IPS DF 6.9 (cell line): ENCODE measurements around the gene EXOSC10.
"Not testable (repeated sequence)": the region's sequence is repeated elsewhere in the genome, so short reads cannot be mapped to it uniquely, and the experiment has no call there.

ENCODE experiments used
- DNase-seq: peaks from one replicate; pipeline ENCODE4 v3.0.0-alpha.2; 2013; ENCODE audit warnings: low read depth, low spot score
- H3K27ac ChIP-seq: one replicate; pipeline ENCODE4 v1.5.1; 2013; ENCODE audit warnings: low read length, control low read depth
- H3K27me3 ChIP-seq: 2 replicates; pipeline ENCODE4 v1.6.1; 2013; ENCODE audit warnings: mild to moderate bottlenecking, low read length; ENCODE audit not compliant: control insufficient read depth, insufficient read depth
- H3K36me3 ChIP-seq: 2 replicates; pipeline ENCODE4 v1.6.1; 2013; ENCODE audit warnings: low read length; ENCODE audit not compliant: control insufficient read depth, insufficient read depth
- H3K4me1 ChIP-seq: 2 replicates; pipeline ENCODE4 v1.6.1; 2013; ENCODE audit warnings: low read length; ENCODE audit not compliant: control insufficient read depth, insufficient read depth
- H3K4me3 ChIP-seq: 2 replicates; pipeline ENCODE4 v1.5.1; 2013; ENCODE audit warnings: mild to moderate bottlenecking, low read length
- H3K9me3 ChIP-seq: 2 replicates; pipeline ENCODE4 v1.6.1; 2013; ENCODE audit warnings: low read length, inconsistent platforms; ENCODE audit not compliant: control insufficient read depth, insufficient read depth
- WGBS: extraction: QIAGEN DNeasy Blood & Tissue Kit; methylation state at CpG from one replicate; pipeline ENCODE4 v1.1.7; 2013; ENCODE audit warnings: mixed read lengths, missing lambda C conversion rate; ENCODE audit not compliant: insufficient read length, insufficient coverage; 5-methylcytosine and 5-hydroxymethylcytosine counted together

EXOSC10 gene

DNA sequence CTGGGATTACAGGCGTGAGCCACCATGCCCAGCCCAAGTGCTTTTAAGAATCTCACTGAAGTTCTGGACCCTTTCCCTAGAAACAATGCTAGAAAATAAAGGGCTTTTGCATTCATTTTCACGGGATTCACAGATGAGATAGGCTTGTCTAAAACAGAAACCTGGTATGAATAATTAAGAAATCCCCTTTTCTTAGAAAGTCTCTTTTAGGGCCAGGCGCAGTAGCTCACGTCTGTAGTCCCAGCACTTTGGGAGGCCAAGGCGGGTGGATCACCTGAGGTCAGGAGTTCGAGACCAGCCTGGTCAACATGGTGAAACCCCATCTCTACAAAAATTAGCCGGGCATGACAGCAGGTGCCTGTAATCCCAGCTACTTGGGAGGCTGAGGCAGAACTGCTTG is 26.3 kb downstream of the EXOSC10 start:
- not testable (repeated sequence) for H3K27ac ChIP-seq, H3K27me3 ChIP-seq, H3K9me3 ChIP-seq, H3K4me3 ChIP-seq, H3K4me1 ChIP-seq, DNase-seq
- WGBS, result no CpG with 5 or more reads among the region's 7 CpGs
- peaks cover 52% of the 10 kb centered on the region for H3K36me3 ChIP-seq

- Histone ChIP-seq H3K36me3 (peaks cover 60% of the 10 kb centered on the region), H3K4me1 (no peaks in the 10 kb centered on the region), H3K9me3 (no peaks in the 10 kb centered on the region), H3K4me3 (no peak overlapping the region), H3K27me3 (no peaks in the 10 kb centered on the region; the same call in 1 of the 2 replicates), H3K27ac (no peak overlapping the region)
- no peak for DNase-seq
- no CpG with 5 or more reads among the region's 13 CpGs for WGBS
Observed at GRCh38 chr1:11072216-11072917, 27.3 kb downstream of the EXOSC10 start.

DNA sequence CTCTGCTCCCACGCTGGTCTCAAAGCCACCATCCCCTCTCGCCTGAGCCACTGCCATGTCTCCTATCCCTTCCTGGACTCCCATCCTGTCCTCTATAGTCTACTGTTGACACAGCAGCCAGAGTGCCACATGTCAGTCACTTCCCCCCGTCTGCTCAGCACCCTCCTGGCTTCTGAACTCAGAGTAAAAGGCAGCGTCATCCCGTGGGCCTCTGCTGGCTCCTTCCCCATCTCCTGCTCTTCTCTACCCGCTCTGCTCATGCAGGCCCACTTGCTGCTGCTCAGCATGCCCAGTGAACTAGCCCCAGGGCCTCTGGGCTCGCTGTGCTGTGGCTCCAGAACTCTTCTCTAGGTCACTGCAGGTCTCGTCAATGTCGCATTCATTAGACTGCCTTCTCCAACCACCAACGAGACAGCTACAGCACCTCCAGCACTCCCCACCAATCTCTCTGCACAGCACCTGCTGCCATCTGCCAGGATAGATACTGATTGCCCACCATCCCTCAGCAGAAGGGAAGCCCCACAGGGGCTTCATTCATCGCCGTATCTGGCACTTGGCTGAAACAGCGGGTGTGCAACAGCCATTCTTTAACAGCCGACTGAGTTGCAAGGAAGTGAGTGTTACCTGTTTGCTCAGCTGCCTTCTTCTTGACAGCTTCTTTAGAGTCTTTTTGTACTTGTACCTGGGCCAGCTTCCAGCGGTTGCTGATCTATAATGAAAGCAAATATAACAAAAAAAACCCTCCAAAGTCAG is 28.0 kb downstream of the EXOSC10 start:
- Histone ChIP-seq H3K4me3 (no peak overlapping the region), H3K36me3 (peaks cover 60% of the 10 kb centered on the region), H3K4me1 (no peaks in the 10 kb centered on the region), H3K27ac (no peak overlapping the region), H3K27me3 (no peaks in the 10 kb centered on the region; the same call in 1 of the 2 replicates), H3K9me3 (no peaks in the 10 kb centered on the region)
- no CpG with 5 or more reads among the region's 15 CpGs for WGBS
- no peak for DNase-seq

DNA sequence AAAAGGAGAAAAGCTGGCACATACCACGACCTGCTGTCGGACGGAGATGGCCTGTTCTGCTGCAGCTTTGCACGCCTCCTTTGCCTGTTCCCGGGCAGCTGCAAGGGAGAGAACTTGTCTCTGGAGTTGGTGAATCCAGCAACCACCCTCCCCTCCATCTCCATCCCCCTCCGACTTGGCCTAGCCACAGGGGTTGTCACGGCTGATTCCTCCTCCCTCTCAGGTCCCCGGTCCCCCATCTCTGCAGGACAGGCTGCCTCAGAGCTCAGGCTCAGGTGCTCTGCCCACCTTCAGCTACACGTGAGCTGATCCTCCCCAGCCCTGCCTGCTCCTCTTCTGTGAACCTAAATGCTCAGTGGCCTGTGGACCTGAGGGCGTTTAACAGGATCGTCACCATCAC is 28.8 kb downstream of the EXOSC10 start:
- Histone ChIP-seq H3K4me3 (no peak overlapping the region), H3K36me3 (peaks cover 54% of the 10 kb centered on the region), H3K27ac (no peak overlapping the region), H3K9me3 (no peaks in the 10 kb centered on the region), H3K27me3 (no peaks in the 10 kb centered on the region), H3K4me1 (no peaks in the 10 kb centered on the region)
- no peak for DNase-seq
- no CpG with 5 or more reads among the region's 11 CpGs for WGBS

DNA sequence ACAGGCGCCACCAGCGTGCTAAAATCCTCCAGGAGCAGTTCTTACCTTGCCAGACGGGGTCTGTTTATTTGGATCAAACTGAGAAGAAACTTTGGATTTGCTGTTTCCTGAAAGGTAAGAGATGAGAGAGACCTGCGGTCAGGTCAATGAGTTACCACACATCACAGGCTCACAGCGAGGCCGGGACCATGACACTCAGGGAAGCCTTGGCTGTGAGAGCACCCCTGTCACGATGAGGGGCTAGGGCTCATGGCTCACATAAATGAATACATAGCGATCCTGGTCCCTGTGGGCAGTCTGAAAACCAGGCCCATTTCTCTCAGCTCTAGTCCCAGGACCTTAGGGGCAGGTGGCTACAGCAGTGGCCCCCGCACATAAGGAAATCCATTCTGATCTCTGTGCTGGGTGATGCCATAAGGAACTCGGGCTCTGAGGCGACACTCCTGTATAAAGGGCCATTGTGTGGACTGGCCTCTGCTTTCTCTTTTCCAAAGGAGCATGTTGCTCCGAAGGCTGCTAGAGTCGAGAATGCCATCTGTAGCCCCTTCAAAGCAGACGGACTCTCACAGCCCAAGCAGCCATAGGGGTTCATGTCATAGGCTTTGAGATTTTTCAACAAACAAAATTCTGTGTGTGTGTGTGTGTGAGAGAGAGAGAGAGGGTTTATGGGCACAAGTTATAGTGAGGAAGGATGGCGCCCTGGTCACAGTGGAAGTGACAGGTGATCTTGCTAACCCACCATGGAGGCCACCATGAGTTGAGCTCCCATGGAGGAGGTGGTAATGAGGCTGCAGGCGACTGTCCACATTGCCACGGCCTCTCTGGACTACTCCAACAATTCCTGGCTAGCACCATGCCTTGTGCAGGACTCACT is 30.8 kb downstream of the EXOSC10 start:
- Histone ChIP-seq H3K4me1 (no peaks in the 10 kb centered on the region), H3K9me3 (no peaks in the 10 kb centered on the region), H3K36me3 (peaks cover 47% of the 10 kb centered on the region), H3K27me3 (no peaks in the 10 kb centered on the region), H3K4me3 (no peak overlapping the region), H3K27ac (no peak overlapping the region)
- WGBS, result no CpG with 5 or more reads among the region's 17 CpGs
- DNase-seq, result no peak

DNA sequence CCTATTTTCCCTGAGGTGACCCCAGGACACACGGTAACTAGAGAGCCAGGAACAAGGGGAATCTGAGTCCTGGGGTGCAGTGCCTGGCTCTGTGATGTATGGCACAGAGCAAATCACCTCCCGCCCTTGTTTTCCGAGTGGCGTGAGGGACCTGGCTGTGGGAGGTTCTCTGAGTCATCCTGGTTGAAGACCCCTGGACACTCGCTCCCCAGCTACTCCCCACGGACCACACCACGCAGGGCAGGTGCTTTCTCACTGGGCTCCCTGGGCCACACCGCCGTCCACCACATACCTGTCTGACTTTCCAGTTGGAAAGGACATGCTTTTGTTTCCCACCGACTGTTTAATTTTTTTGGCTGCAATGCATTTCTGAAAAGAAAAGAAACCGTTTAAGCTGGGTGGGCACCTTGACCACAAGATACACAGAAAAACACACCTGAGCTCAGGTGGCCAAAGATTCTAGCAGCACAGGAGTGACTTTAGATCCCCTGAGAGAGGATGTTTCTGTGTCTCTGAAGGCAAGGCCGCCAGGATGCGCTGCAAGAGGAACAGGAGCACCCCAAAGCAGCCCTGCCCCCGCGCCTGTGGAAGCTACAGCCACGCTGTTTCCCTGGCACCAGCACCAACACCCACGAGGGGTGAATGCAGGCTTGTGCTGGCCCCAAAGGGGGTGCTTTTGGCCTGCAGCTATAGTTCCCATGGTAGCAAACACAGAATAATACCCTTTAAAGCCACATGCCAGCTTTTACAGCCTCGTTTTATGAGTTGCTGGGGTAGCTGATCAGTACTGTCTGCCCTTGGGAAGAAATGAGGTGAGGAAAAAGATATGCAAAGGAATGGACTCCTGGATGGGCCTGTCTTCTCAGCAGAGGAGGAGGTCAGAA is 31.7 kb downstream of the EXOSC10 start:
- no peak for DNase-seq
- H3K36me3 ChIP-seq, result peaks cover 45% of the 10 kb centered on the region
- no CpG with 5 or more reads among the region's 18 CpGs for WGBS

DNA sequence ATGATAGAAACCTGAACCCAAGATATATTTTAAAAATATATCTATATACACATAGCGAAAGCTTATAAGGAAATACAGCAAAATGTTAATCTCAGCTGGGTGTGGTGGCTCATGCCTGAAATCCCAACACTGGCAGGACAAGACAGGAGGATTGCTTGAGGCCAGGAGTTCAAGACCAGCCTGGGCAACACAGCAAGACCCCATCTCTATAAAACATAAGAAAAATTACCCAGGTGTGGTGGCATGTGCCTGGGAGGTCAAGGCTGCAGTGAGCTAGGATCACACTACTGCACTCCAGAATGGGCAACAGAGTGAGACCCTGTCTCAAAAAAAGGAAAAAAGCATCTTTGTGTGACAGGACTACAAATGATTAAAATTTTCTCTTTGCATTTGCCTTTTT is 33.9 kb downstream of the EXOSC10 start:
- H3K36me3 ChIP-seq, result peaks cover 31% of the 10 kb centered on the region
- no peak overlapping the region for H3K27ac ChIP-seq
- no CpG with 5 or more reads among the region's 1 CpG for WGBS
- H3K27me3 ChIP-seq, result no peaks in the 10 kb centered on the region
- no peaks in the 10 kb centered on the region for H3K4me1 ChIP-seq
- DNase-seq, result no peak
- no peak overlapping the region for H3K4me3 ChIP-seq
- no peaks in the 10 kb centered on the region for H3K9me3 ChIP-seq

More for the DNA sequence above, 31.7 kb downstream of the EXOSC10 start:
- Histone ChIP-seq H3K9me3 (no peaks in the 10 kb centered on the region), H3K27me3 (no peaks in the 10 kb centered on the region), H3K4me1 (no peaks in the 10 kb centered on the region), H3K27ac (no peak overlapping the region), H3K4me3 (no peak overlapping the region)

DNA sequence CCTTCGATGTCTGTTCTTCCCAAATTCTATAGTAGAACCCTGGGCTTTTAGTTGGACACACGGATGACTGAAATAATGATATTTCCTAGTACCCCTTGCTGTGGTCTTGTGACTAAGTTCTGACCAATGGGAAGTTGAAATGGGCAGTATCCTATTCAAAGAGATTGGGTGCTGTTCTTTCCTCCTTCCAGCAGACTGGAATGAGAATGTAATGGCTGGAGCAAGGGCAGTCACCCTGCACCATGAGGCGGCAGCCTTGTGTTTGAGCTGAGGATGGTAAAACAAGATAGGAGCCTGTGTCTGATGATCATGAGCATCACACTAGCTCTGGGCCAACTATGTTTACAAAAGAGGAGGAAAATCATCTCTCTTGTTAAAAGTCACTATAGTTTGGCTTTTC is 34.7 kb downstream of the EXOSC10 start:
- H3K4me1 ChIP-seq, result no peaks in the 10 kb centered on the region
- peaks cover 26% of the 10 kb centered on the region; the same call in 1 of the 2 replicates for H3K36me3 ChIP-seq
- H3K9me3 ChIP-seq, result no peaks in the 10 kb centered on the region
- H3K27ac ChIP-seq, result no peak overlapping the region
- H3K4me3 ChIP-seq, result no peak overlapping the region
- DNase-seq, result no peak
- H3K27me3 ChIP-seq, result no peaks in the 10 kb centered on the region
- no CpG with 5 or more reads among the region's 3 CpGs for WGBS

DNA sequence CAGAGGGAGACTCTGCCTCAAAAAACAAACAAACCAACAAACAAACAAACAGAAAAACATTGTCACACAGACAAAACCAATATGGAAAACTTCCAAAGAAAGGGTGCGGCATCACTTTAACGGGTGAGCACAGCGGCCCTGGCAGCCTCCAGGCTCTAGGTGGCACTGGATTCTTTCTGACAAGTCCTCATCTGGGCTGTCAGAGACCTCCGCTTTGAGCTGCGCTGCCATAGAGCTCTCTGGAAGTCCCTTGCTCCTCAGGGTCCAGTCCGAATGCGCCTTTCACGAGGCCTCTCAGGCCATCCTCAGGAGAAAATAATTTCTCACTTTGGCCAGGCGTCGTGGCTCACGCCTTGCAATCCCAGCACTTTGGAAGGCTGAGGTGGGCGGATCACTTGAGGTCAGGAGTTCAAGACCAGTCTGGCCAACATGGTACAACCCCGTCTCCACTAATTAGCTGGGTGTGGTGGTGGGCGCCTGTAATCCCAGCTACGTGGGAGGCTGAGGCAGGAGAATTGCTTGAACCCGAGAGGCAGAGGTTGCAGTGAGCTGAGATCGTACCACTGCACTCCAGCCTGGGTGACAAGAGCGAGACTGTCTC is 35.6 kb downstream of the EXOSC10 start:
- H3K36me3 ChIP-seq, result peaks cover 18% of the 10 kb centered on the region; the same call in 1 of the 2 replicates
- H3K4me3 ChIP-seq, H3K27ac ChIP-seq, H3K9me3 ChIP-seq, H3K27me3 ChIP-seq, H3K4me1 ChIP-seq, DNase-seq: not testable (repeated sequence)
- WGBS, result no CpG with 5 or more reads among the region's 18 CpGs
